Prostate gland (tissue), 2 donors: ENCODE measurements around the gene PPP2R5C.
A peak's percentile ranks its signal among the peaks of the same experiment; 100 is the strongest.

Experiments
- POLR2AphosphoS5 ChIP-seq: sonication (generic); formaldehyde crosslinking; IDR thresholded peaks from one replicate; pipeline ENCODE4 v1.6.1; 2017; ENCODE audit warnings: antibody characterized with exemption
- TF ChIP-seq, protein P1 (sequence below), 4 experiments: fragments of 200-600 bp in 2 of 4; fragments of 450-650 bp in 2 of 4; sonication (generic) in 2 of 4; IDR thresholded peaks; 1 replicate in 3 of 4; 2 replicates in 1 of 4; pipeline ENCODE4 v1.5.1; 2016 to 2019; ENCODE audit warnings: antibody characterized with exemption in 4 of 4, mild to moderate bottlenecking in 2 of 4, moderate library complexity in 2 of 4

DNA sequence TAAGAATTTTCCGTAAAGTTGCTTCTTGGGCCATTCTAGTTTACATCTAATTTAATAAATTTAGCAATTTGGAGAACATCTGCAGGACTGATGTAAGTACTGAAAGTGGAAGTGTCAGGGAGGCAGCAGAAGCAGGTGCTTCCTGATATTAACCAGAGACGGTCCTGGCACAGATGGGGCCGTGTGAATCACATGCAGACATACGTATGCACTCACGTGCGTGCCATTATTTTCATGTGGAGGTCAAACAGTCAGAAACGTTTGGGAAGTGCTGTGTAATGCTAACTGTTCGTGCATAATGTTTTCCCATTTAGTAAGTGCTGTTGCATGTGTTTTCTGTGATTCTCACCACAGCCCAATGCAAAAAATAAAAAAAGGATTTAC lies 115.0 kb downstream of the PPP2R5C start:
- TF ChIP-seq, protein P1, sequence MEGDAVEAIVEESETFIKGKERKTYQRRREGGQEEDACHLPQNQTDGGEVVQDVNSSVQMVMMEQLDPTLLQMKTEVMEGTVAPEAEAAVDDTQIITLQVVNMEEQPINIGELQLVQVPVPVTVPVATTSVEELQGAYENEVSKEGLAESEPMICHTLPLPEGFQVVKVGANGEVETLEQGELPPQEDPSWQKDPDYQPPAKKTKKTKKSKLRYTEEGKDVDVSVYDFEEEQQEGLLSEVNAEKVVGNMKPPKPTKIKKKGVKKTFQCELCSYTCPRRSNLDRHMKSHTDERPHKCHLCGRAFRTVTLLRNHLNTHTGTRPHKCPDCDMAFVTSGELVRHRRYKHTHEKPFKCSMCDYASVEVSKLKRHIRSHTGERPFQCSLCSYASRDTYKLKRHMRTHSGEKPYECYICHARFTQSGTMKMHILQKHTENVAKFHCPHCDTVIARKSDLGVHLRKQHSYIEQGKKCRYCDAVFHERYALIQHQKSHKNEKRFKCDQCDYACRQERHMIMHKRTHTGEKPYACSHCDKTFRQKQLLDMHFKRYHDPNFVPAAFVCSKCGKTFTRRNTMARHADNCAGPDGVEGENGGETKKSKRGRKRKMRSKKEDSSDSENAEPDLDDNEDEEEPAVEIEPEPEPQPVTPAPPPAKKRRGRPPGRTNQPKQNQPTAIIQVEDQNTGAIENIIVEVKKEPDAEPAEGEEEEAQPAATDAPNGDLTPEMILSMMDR (IDR thresholded peaks at IDR 0.05) = no peak
- TF ChIP-seq POLR2AphosphoS5 = peak; percentile 39
